ACC112 (cell line): ENCODE results near the gene VSIG10L2.
"Not testable (repeated sequence)": the region's sequence is repeated elsewhere in the genome, so short reads cannot be mapped to it uniquely, and the experiment has no call there.

Experiments used
- H2AFZ ChIP-seq: fragments of 200-600 bp; sonication (generic); one replicate; pipeline ENCODE4 v1.6.0; 2017; ENCODE audit warnings: antibody characterized with exemption, low read length; ENCODE audit not compliant: unreplicated experiment
- H3K27ac ChIP-seq: fragments of 200-600 bp; sonication (generic); 2 replicates; pipeline ENCODE4 v1.5.1; 2014; ENCODE audit warnings: low read depth, mild to moderate bottlenecking, antibody characterized with exemption, low read length, moderate library complexity
- H3K27me3 ChIP-seq: fragments of 200-600 bp; sonication (generic); 2 replicates; pipeline ENCODE4 v1.6.1; 2014; ENCODE audit warnings: mild to moderate bottlenecking, antibody characterized with exemption, low read length, moderate library complexity, mixed read lengths; ENCODE audit not compliant: insufficient read depth
- H3K36me3 ChIP-seq: fragments of 200-600 bp; sonication (generic); 2 replicates; pipeline ENCODE4 v1.6.1; 2016; ENCODE audit warnings: mild to moderate bottlenecking, antibody characterized with exemption, low read length, moderate library complexity, mixed read lengths; ENCODE audit not compliant: insufficient read depth
- H3K4me1 ChIP-seq: fragments of 200-600 bp; sonication (generic); one replicate; pipeline ENCODE4 v1.6.1; 2016; ENCODE audit warnings: low read length, mixed read lengths; ENCODE audit not compliant: insufficient read depth, unreplicated experiment, control insufficient read depth
- H3K4me3 ChIP-seq: fragments of 200-600 bp; sonication (generic); 2 replicates; pipeline ENCODE4 v1.5.1; 2014; ENCODE audit warnings: mild to moderate bottlenecking, low read depth, low read length
- H3K79me2 ChIP-seq: fragments of 200-600 bp; sonication (generic); one replicate; pipeline ENCODE4 v1.6.0; 2016; ENCODE audit warnings: low read length; ENCODE audit not compliant: control insufficient read depth, unreplicated experiment, insufficient read depth

The VSIG10L2 gene

GRCh38 chr11:125971618-125972017 lies 25.8 kb downstream of the VSIG10L2 start:
- Histone ChIP-seq H3K4me3 (no peak overlapping the region), H3K27me3 (no peaks in the 10 kb centered on the region), H3K4me1 (peaks cover 8% of the 10 kb centered on the region), H3K36me3 (no peaks in the 10 kb centered on the region), H2AFZ (no peak overlapping the region), H3K79me2 (no peaks in the 10 kb centered on the region), H3K27ac (no peak overlapping the region)

- no peak overlapping the region for H2AFZ ChIP-seq
- H3K27ac ChIP-seq, result no peak overlapping the region
- no peaks in the 10 kb centered on the region for H3K27me3 ChIP-seq
- no peaks in the 10 kb centered on the region for H3K4me1 ChIP-seq
- H3K36me3 ChIP-seq, result no peaks in the 10 kb centered on the region
- no peaks in the 10 kb centered on the region for H3K79me2 ChIP-seq
- no peak overlapping the region for H3K4me3 ChIP-seq
These were observed 28.4 kb downstream of the VSIG10L2 start for GRCh38 chr11:125974284-125974683.

- no peak overlapping the region for H3K4me3 ChIP-seq
- H3K79me2 ChIP-seq, result no peaks in the 10 kb centered on the region
- H2AFZ ChIP-seq, result no peak overlapping the region
- no peaks in the 10 kb centered on the region for H3K27me3 ChIP-seq
- no peaks in the 10 kb centered on the region for H3K36me3 ChIP-seq
- no peaks in the 10 kb centered on the region for H3K4me1 ChIP-seq
- no peak overlapping the region for H3K27ac ChIP-seq
These were observed 29.8 kb downstream of the VSIG10L2 start for GRCh38 chr11:125975634-125976033.

GRCh38 chr11:125976156-125976555 lies 30.3 kb downstream of the VSIG10L2 start:
- Histone ChIP-seq H2AFZ (no peak overlapping the region), H3K36me3 (no peaks in the 10 kb centered on the region), H3K27me3 (no peaks in the 10 kb centered on the region), H3K4me1 (no peaks in the 10 kb centered on the region), H3K4me3 (no peak overlapping the region), H3K27ac (no peak overlapping the region), H3K79me2 (no peaks in the 10 kb centered on the region)

- Histone ChIP-seq H2AFZ (no peak overlapping the region), H3K27me3 (no peaks in the 10 kb centered on the region), H3K4me1 (no peaks in the 10 kb centered on the region)
These were observed 31.5 kb downstream of the VSIG10L2 start for GRCh38 chr11:125977333-125977732.

GRCh38 chr11:125978181-125978716 lies 32.4 kb downstream of the VSIG10L2 start:
- H3K36me3 ChIP-seq, result no peaks in the 10 kb centered on the region
- no peaks in the 10 kb centered on the region for H3K4me1 ChIP-seq
- H3K4me3 ChIP-seq, result no peak overlapping the region
- no peaks in the 10 kb centered on the region for H3K27me3 ChIP-seq
- H3K27ac ChIP-seq, result no peak overlapping the region
- H2AFZ ChIP-seq, result no peak overlapping the region
- no peaks in the 10 kb centered on the region for H3K79me2 ChIP-seq

More at GRCh38 chr11:125977333-125977732, 31.5 kb downstream of the VSIG10L2 start:
- no peaks in the 10 kb centered on the region for H3K79me2 ChIP-seq
- no peak overlapping the region for H3K4me3 ChIP-seq
- no peaks in the 10 kb centered on the region for H3K36me3 ChIP-seq
- no peak overlapping the region for H3K27ac ChIP-seq

GRCh38 chr11:125978778-125979407 lies 33.0 kb downstream of the VSIG10L2 start:
- no peaks in the 10 kb centered on the region for H3K79me2 ChIP-seq
- no peak overlapping the region for H3K4me3 ChIP-seq
- no peaks in the 10 kb centered on the region for H3K36me3 ChIP-seq
- no peak overlapping the region for H3K27ac ChIP-seq
- H3K27me3 ChIP-seq, result no peaks in the 10 kb centered on the region
- no peak overlapping the region for H2AFZ ChIP-seq
- peaks cover 2% of the 10 kb centered on the region for H3K4me1 ChIP-seq

GRCh38 chr11:125979511-125979910 lies 33.7 kb downstream of the VSIG10L2 start:
- no peak overlapping the region for H2AFZ ChIP-seq
- no peaks in the 10 kb centered on the region for H3K79me2 ChIP-seq
- H3K36me3 ChIP-seq, result no peaks in the 10 kb centered on the region
- no peaks in the 10 kb centered on the region for H3K27me3 ChIP-seq
- no peak overlapping the region for H3K4me3 ChIP-seq
- no peak overlapping the region for H3K27ac ChIP-seq
- H3K4me1 ChIP-seq, result peaks cover 4% of the 10 kb centered on the region

- no peak overlapping the region for H2AFZ ChIP-seq
- H3K27me3 ChIP-seq, result no peaks in the 10 kb centered on the region
- no peaks in the 10 kb centered on the region for H3K79me2 ChIP-seq
- H3K4me3 ChIP-seq, result no peak overlapping the region
- H3K27ac ChIP-seq, result no peak overlapping the region
- peaks cover 4% of the 10 kb centered on the region for H3K4me1 ChIP-seq
- no peaks in the 10 kb centered on the region for H3K36me3 ChIP-seq
These were observed 34.6 kb downstream of the VSIG10L2 start for GRCh38 chr11:125980436-125980835.

GRCh38 chr11:125982348-125982730 lies 36.5 kb downstream of the VSIG10L2 start:
- Histone ChIP-seq H3K4me3 (no peak overlapping the region), H3K36me3 (no peaks in the 10 kb centered on the region), H3K79me2 (no peaks in the 10 kb centered on the region), H3K4me1 (peaks cover 4% of the 10 kb centered on the region), H3K27me3 (no peaks in the 10 kb centered on the region), H3K27ac (no peak overlapping the region), H2AFZ (no peak overlapping the region)

- not testable (repeated sequence) for H3K27ac ChIP-seq, H3K27me3 ChIP-seq, H2AFZ ChIP-seq, H3K4me3 ChIP-seq, H3K36me3 ChIP-seq, H3K79me2 ChIP-seq
- peaks cover 16% of the 10 kb centered on the region for H3K4me1 ChIP-seq
These were observed 40.1 kb downstream of the VSIG10L2 start for GRCh38 chr11:125985956-125986355.
